Epithelial cell of esophagus (primary cell): ENCODE measurements around the gene CEACAM5.
A peak's percentile ranks its signal among the peaks of the same experiment; 100 is the strongest.

Experiments
- DNase-seq: peaks from one replicate; pipeline ENCODE4 v3.0.0; 2010; ENCODE audit warnings: low read depth
- H3K4me3 ChIP-seq: 2 replicates; pipeline ENCODE4 v1.5.1; 2011; ENCODE audit warnings: mild to moderate bottlenecking, low read length, control low read depth
- CTCF ChIP-seq: IDR thresholded peaks from 2 replicates; pipeline ENCODE4 v1.5.1; 2011; ENCODE audit warnings: low read depth, mild to moderate bottlenecking, low read length, control low read depth, inconsistent platforms; ENCODE audit not compliant: insufficient read depth; ENCODE audit errors: missing control alignments

CEACAM5 gene

GRCh38 chr19:41718761-41719160 is 10.3 kb downstream of the CEACAM5 start:
- no peak overlapping the region for H3K4me3 ChIP-seq
- DNase-seq, result no peak
- TF ChIP-seq CTCF, result no peak

GRCh38 chr19:41720103-41720502 is 11.7 kb downstream of the CEACAM5 start:
- H3K4me3 ChIP-seq, result no peak overlapping the region

DNA sequence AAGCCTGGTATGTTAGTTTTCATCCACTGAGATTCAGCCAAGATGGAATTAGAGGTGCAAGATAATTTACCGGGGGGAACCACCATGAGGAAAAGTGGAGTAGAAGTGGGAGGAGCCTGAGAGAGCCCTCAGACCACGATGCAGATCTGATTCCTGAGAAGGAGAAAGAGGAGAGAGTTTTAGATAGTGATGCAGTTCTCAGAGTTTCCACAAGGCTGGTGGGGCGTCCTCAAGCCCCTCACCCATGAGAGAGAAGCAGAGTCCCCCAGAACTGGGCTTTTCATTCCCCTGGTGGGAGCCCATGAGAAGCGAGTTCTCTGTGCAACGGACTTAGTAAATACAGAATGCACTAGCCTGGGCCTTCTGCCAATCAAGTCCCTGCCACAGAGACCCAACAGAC is 18.1 kb downstream of the CEACAM5 start:
- no peak for DNase-seq
- TF ChIP-seq CTCF, result no peak
- no peak overlapping the region for H3K4me3 ChIP-seq

More at GRCh38 chr19:41720103-41720502, 11.7 kb downstream of the CEACAM5 start:
- no peak for DNase-seq
- no peak for TF ChIP-seq CTCF

DNA sequence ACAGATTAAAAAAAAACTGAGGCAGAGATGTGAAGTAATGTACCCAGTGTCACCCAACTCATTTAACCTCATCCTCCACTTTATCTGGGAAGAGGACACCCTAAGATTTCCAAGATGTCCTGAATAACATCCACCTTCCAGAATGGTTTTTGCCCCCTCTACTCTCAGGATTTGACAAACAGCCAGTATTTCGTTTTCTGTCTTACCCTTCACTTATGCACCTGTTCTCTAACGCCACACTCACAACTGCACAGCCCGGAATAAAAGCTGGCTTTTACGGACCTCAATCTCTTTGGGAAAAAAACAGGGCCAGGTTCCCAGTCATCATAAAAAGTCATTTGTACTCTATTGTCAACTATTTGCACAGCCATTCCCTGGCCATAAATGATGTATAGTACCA is 25.7 kb downstream of the CEACAM5 start:
- no peak for DNase-seq
- H3K4me3 ChIP-seq, result no peak overlapping the region
- TF ChIP-seq CTCF, result no peak

GRCh38 chr19:41734585-41734984 is 26.2 kb downstream of the CEACAM5 start:
- DNase-seq, result peak; percentile 18
- no peak overlapping the region for H3K4me3 ChIP-seq
- TF ChIP-seq CTCF, result no peak

DNA sequence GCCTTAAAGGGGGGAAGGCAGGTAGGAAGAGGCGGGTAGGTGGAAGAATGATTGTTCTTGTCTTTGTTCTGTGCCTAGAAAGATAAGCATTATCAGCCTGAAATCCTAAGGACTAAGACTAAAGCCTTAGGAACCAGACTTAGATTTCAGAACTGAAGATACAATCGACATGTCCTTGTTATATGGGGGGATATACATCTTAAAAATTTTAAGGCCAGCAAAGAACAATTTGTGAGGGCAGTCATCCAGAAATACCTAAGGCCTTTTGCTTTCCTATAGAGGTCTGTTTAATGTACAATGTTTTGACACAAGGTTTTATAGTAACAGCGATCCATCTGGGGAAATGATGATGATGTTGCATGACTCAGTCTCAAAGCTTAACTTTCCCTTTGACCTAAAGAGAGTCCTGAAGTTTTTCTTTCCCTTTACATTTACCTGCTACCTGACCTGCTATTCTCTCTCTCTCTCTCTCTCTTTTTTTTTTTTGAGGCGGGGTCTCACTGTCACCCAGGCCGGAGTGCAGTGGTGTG is 26.7 kb downstream of the CEACAM5 start:
- H3K4me3 ChIP-seq, result no peak overlapping the region
- TF ChIP-seq CTCF, result no peak
- DNase-seq, result peak; percentile 21

GRCh38 chr19:41739361-41739760 is 30.9 kb downstream of the CEACAM5 start:
- H3K4me3 ChIP-seq, result no peak overlapping the region
- no peak for TF ChIP-seq CTCF
- DNase-seq, result peak; percentile 27
